ENCODE measurements around the gene STX1B. TPM values are rescaled to one million over a fixed set of nuclear protein-coding genes. Genes with fewer than 3 reads are reported as not detected.

The STX1B gene
- total and polyA plus RNA-seq, 9 donors, result 0.34 to 1.5 (median 0.94) TPM

DNA sequence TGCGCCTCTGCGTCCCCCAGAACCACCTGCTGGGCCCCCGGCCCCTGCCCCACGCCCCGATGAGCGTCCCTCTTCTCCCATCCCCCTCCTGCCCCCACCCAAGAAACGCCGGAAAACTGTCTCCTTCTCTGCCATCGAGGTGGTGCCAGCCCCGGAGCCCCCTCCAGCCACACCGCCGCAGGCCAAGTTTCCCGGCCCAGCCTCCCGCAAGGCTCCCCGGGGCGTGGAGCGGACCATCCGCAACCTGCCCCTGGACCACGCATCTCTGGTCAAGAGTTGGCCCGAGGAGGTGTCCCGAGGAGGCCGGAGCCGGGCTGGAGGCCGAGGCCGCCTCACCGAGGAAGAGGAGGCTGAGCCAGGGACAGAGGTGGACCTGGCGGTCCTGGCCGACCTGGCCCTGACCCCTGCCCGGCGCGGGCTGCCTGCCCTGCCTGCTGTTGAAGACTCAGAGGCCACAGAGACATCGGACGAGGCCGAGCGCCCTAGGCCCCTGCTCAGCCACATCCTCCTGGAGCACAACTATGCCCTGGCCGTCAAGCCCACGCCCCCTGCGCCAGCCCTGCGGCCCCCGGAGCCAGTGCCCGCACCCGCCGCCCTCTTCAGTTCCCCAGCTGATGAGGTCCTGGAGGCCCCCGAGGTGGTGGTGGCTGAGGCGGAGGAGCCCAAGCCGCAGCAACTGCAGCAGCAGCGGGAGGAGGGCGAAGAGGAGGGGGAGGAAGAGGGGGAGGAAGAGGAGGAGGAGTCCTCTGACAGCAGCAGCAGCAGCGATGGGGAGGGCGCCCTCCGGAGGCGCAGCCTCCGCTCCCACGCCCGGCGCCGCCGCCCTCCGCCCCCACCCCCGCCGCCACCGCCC, 31.0 kb downstream of the STX1B start:
- Histone ChIP-seq H3K4me3 (no peak overlapping the region), H3K36me3 (no peaks in the 10 kb centered on the region), H3K9me3 (no peaks in the 10 kb centered on the region), H3K27ac (no peak overlapping the region), H3K27me3 (no peaks in the 10 kb centered on the region), H3K4me1 (ENCODE audit: insufficient read depth) (no peaks in the 10 kb centered on the region)
- no peak for DNase-seq
- WGBS, 3 donors, result 77 to 82% (median 79%) methylated on average over 57 to 62 of the region's 62 CpGs
- no peak for TF ChIP-seq POLR2A (IDR thresholded peaks at IDR 0.05)
- TF ChIP-seq EP300 (IDR thresholded peaks at IDR 0.05), result no peak
- TF ChIP-seq, protein P1, sequence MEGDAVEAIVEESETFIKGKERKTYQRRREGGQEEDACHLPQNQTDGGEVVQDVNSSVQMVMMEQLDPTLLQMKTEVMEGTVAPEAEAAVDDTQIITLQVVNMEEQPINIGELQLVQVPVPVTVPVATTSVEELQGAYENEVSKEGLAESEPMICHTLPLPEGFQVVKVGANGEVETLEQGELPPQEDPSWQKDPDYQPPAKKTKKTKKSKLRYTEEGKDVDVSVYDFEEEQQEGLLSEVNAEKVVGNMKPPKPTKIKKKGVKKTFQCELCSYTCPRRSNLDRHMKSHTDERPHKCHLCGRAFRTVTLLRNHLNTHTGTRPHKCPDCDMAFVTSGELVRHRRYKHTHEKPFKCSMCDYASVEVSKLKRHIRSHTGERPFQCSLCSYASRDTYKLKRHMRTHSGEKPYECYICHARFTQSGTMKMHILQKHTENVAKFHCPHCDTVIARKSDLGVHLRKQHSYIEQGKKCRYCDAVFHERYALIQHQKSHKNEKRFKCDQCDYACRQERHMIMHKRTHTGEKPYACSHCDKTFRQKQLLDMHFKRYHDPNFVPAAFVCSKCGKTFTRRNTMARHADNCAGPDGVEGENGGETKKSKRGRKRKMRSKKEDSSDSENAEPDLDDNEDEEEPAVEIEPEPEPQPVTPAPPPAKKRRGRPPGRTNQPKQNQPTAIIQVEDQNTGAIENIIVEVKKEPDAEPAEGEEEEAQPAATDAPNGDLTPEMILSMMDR (IDR thresholded peaks at IDR 0.05), result no peak
- intact Hi-C loops (cut with DNase I), result loop anchor here in 3 of 4 donors (5.0 to 10.0 kb wide), 5 partner anchors 55 to 895 kb away; partner anchors contain the start of genes ZNF267 (in 2 of the 3), STX4 (in 1 of the 3) and ZNF843 (in 1 of the 3)

DNA sequence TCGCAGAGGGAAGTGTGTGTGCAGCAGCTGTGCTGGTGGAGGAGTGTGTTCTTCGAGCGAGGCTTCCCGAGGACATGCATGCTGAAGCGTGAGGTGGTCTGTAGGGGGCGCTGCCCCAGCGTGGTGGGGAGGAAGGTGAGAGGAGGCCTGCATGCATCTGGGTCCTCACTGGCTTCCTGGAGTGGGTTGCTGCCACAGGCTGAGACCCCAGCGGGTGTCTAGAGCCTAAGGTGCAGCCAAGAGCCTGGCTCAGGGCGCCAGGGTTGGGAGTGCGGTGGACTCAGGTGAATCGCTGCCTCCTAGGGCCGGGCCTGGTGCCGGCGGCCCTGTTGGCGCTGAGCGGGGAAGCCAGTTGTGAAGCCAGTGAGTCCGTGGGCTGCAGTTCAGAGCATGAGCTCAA, 32.9 kb downstream of the STX1B start:
- H3K4me3 ChIP-seq, result no peak overlapping the region
- 78 to 81% (median 80%) methylated on average over 17 of the region's 17 CpGs for WGBS, 3 donors
- no peaks in the 10 kb centered on the region for H3K9me3 ChIP-seq
- TF ChIP-seq POLR2A (IDR thresholded peaks at IDR 0.05) (no peak), EP300 (IDR thresholded peaks at IDR 0.05) (no peak)
- TF ChIP-seq, protein P1 (IDR thresholded peaks at IDR 0.05), result no peak
- no peak overlapping the region for H3K27ac ChIP-seq
- H3K27me3 ChIP-seq, result no peaks in the 10 kb centered on the region
- DNase-seq, result no peak
- intact Hi-C loops (cut with DNase I), result no loop called here
- H3K36me3 ChIP-seq, result no peaks in the 10 kb centered on the region
- H3K4me1 ChIP-seq (ENCODE audit: insufficient read depth), result no peaks in the 10 kb centered on the region

DNA sequence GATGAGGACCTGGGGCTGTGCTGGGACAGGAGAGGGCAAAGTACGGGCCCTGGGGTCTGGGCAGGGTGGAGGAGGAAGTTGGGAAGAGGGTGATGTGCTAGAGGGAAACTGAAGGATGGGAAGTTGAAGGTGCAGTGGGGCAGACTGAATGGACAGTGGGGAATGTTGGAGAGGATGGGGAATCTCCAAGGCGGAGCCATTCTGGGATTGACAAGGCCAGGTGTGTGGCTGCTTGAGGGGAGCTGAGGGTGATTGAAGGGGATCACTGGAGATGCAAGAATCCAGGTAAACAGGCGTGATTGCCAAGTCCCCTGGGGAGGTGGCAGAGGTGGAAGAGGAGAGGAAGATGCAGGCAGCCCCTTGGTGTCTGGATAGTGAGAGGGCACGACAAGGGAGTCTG, 34.0 kb downstream of the STX1B start:
- H3K9me3 ChIP-seq, result no peaks in the 10 kb centered on the region
- no peaks in the 10 kb centered on the region for H3K4me1 ChIP-seq (ENCODE audit: insufficient read depth)
- no peak for TF ChIP-seq EP300 (IDR thresholded peaks at IDR 0.05)
- TF ChIP-seq, protein P1 (IDR thresholded peaks at IDR 0.05), result no peak
- no peak for TF ChIP-seq POLR2A (IDR thresholded peaks at IDR 0.05)
- intact Hi-C loops (cut with DNase I), result no loop called here
- H3K27me3 ChIP-seq, result no peaks in the 10 kb centered on the region
- no peak overlapping the region for H3K27ac ChIP-seq
- no peak for DNase-seq
- 92 to 94% (median 94%) methylated on average over 4 of the region's 4 CpGs for WGBS, 3 donors
- no peaks in the 10 kb centered on the region for H3K36me3 ChIP-seq
- H3K4me3 ChIP-seq, result no peak overlapping the region

DNA sequence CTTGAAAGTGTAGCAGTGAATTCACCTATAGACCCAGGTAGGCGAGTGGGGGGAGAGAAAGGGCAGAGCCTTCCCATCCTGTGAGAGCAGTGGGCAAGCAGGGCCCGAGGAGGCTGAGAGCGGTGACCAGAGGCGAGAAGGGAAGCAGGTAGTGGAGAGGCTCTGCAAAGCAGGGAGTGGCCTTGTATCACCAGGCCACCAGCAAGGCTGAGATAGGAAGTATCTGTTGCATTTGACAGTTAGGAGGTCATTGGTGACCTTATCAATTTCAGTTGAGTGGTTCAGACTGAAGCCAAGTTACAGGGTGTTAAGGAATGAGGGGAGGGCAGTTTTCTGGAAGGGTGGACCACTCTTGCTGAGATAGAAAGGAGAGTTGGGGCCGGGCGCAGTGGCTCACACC, 36.1 kb downstream of the STX1B start:
- no peak for DNase-seq
- no peak overlapping the region for H3K4me3 ChIP-seq
- H3K27me3 ChIP-seq, result no peaks in the 10 kb centered on the region
- intact Hi-C loops (cut with DNase I), result no loop called here
- H3K36me3 ChIP-seq, result no peaks in the 10 kb centered on the region
- H3K27ac ChIP-seq, result no peak overlapping the region
- TF ChIP-seq, protein P1 (IDR thresholded peaks at IDR 0.05), result no peak
- no peak for TF ChIP-seq EP300 (IDR thresholded peaks at IDR 0.05)
- no peak for TF ChIP-seq POLR2A (IDR thresholded peaks at IDR 0.05)
- 94 to 96% (median 95%) methylated on average over 6 of the region's 6 CpGs for WGBS, 3 donors
- H3K9me3 ChIP-seq, result no peaks in the 10 kb centered on the region
- H3K4me1 ChIP-seq (ENCODE audit: insufficient read depth), result no peaks in the 10 kb centered on the region

Measured in ovary (tissue), 9 donors.